A549 (cell line): ENCODE measurements around the gene NUTF2. TPM values are rescaled to one million over a fixed set of nuclear protein-coding genes. Genes with fewer than 3 reads are reported as not detected.
A peak's percentile ranks its signal among the peaks of the same experiment; 100 is the strongest.

Source experiments
- ATAC-seq, 2 experiments: fragments of 200-7000 bp in 1 of 2; fragments of >200 bp in 1 of 2; cut with Nextera tagmentation in 1 of 2; cut with Tn5 transposase in 1 of 2; 3 replicates each; pipeline versions ENCODE4 v1.8.0 to v1.9.1; 2018 to 2020; ENCODE audit warnings: mild to moderate bottlenecking in 1 of 2, moderate library complexity in 1 of 2
- CTCF ChIA-PET: fragments of 300-600 bp; sonication (Branson Sonifier 250); formaldehyde crosslinking; extraction: SDS; loops from one replicate; lab custom pipeline; 2021; ENCODE audit warnings: antibody characterized with exemption, inconsistent platforms; lab: Yijun Ruan, JAX
- POLR2A ChIA-PET: fragments of 350-600 bp; formaldehyde crosslinking; extraction: SDS; loops from one replicate; lab custom pipeline; 2021; ENCODE audit warnings: antibody characterized with exemption, inconsistent platforms; lab: Yijun Ruan, JAX
- DNase-seq, 2 experiments: peaks; one replicate each; pipeline versions ENCODE4 v3.0.0 to v3.0.0-alpha.2; 2011 to 2016; ENCODE audit warnings: low read depth in 1 of 2, low spot score in 1 of 2
- FAIRE-seq: peaks from 2 replicates; lab custom pipeline; 2011; peaks lifted over from hg19 to GRCh38; lab: Jason Lieb, UNC
- H3K27ac ChIP-seq, 2 experiments: fragments of >200 bp; sonication (Bioruptor Twin); formaldehyde crosslinking; 3 replicates each; pipeline ENCODE4 v1.5.1; 2016 to 2017
- H3K4me1 ChIP-seq: fragments of >200 bp; sonication (Bioruptor Twin); formaldehyde crosslinking; 3 replicates; pipeline ENCODE4 v1.6.1; 2016
- H3K4me2 ChIP-seq: fragments of >200 bp; sonication (Bioruptor Twin); formaldehyde crosslinking; 3 replicates; pipeline ENCODE4 v1.6.1; 2016
- H3K4me3 ChIP-seq: fragments of >200 bp; sonication (Bioruptor Twin); formaldehyde crosslinking; 3 replicates; pipeline ENCODE4 v1.5.1; 2016
- H3K9me3 ChIP-seq: fragments of >200 bp; sonication (Bioruptor Twin); formaldehyde crosslinking; 3 replicates; pipeline ENCODE4 v1.6.1; 2016
- BHLHE40 ChIP-seq: IDR thresholded peaks from 2 replicates; pipeline ENCODE4 v1.6.1; 2012; ENCODE audit warnings: low read depth, low read length, inconsistent platforms
- CBX2 ChIP-seq: fragments of 200-600 bp; sonication (generic); IDR thresholded peaks from 2 replicates; pipeline ENCODE4 v1.6.1; 2016; ENCODE audit warnings: low read depth, mild to moderate bottlenecking, borderline replicate concordance
- CHD2 ChIP-seq: fragments of 150-350 bp; IDR thresholded peaks from 2 replicates; pipeline ENCODE4 v1.6.1; 2014; ENCODE audit warnings: low read length; ENCODE audit not compliant: partially characterized antibody
- EHF ChIP-seq: fragments of 250-450 bp; sonication (Bioruptor Pico); IDR thresholded peaks from 2 replicates; pipeline ENCODE4 v1.5.0; 2020; ENCODE audit warnings: mild to moderate bottlenecking
- ESRRA ChIP-seq: fragments of 150-350 bp; IDR thresholded peaks from 2 replicates; pipeline ENCODE4 v1.6.1; 2014; ENCODE audit warnings: mild to moderate bottlenecking, low read length, borderline replicate concordance
- HEYL ChIP-seq: fragments of 250-450 bp; sonication (Bioruptor Pico); IDR thresholded peaks from 2 replicates; pipeline ENCODE4 v1.8.0; 2021; ENCODE audit warnings: mild to moderate bottlenecking, moderate library complexity
- JUN ChIP-seq, 2 experiments: fragments of >200 bp; sonication (Bioruptor Twin); formaldehyde crosslinking; IDR thresholded peaks; 2 replicates in 1 of 2; 3 replicates in 1 of 2; pipeline ENCODE4 v1.6.1; 2016 to 2017
- MAZ ChIP-seq: fragments of 150-350 bp; IDR thresholded peaks from 2 replicates; pipeline ENCODE4 v1.6.1; 2014; ENCODE audit warnings: antibody characterized with exemption, low read depth, low read length, borderline replicate concordance
- MYC ChIP-seq: IDR thresholded peaks from 2 replicates; pipeline ENCODE4 v1.6.1; 2012; ENCODE audit warnings: mild to moderate bottlenecking, inconsistent platforms, low read length, improper control_type of control experiment, borderline replicate concordance
- RCOR1 ChIP-seq: fragments of 150-350 bp; IDR thresholded peaks from 2 replicates; pipeline ENCODE4 v1.6.1; 2014; ENCODE audit warnings: antibody characterized with exemption, low read length, low read depth
- RFX5 ChIP-seq: fragments of 450-650 bp; IDR thresholded peaks from 2 replicates; pipeline ENCODE4 v1.7.1; 2014; ENCODE audit warnings: antibody characterized with exemption, mild to moderate bottlenecking, moderate library complexity
- SREBF2 ChIP-seq: fragments of 450-650 bp; IDR thresholded peaks from 2 replicates; pipeline ENCODE4 v1.6.1; 2014; ENCODE audit warnings: mild to moderate bottlenecking, moderate library complexity
- WGBS: methylation state at CpG from one replicate; pipeline ENCODE4 v1.1.6; 2017; ENCODE audit errors: missing lambda C conversion rate; 5-methylcytosine and 5-hydroxymethylcytosine counted together
- polyA plus RNA-seq, 4 experiments: library from polyadenylated mRNA; depleted of rRNA in 3 of 4; stranded (reverse); fragments of >200 nt; fragmentation: RNase III in 1 of 4; extraction: RNeasy Plus Mini Kit Qiagen cat#74134 plus additional on column Dnase treatment in 1 of 4; gene quantifications; 2 replicates in 3 of 4; 3 replicates in 1 of 4; pipeline ENCODE4 v1.2.3, GENCODE V29; 2011 to 2017
- TF ChIP-seq, protein P1 (sequence below): fragments of 200-600 bp; sonication (generic); IDR thresholded peaks from 2 replicates; pipeline ENCODE4 v1.6.1; 2016; ENCODE audit warnings: antibody characterized with exemption, mild to moderate bottlenecking, moderate library complexity
- TF ChIP-seq, protein P2 (sequence below): IDR thresholded peaks from 2 replicates; pipeline ENCODE4 v1.6.1; 2012
- TF ChIP-seq, protein P3 (sequence below): fragments of >200 bp; sonication (Bioruptor Twin); formaldehyde crosslinking; IDR thresholded peaks from 3 replicates; pipeline ENCODE4 v1.6.1; 2016
- TF ChIP-seq, protein P4 (sequence below): IDR thresholded peaks from 2 replicates; pipeline ENCODE4 v1.6.1; 2012

NUTF2 gene
- polyA plus RNA-seq, 2 of the 4 experiments (the other 2 are of a cell fraction), result 168 to 287 TPM

- ATAC-seq, result no peak
- Histone ChIP-seq H3K4me1 (peaks cover 3% of the 10 kb centered on the region; the same call in 1 of the 3 replicates), H3K4me3 (no peak overlapping the region), H3K9me3 (no peaks in the 10 kb centered on the region), H3K4me2 (no peak overlapping the region), H3K27ac (no peak overlapping the region)
- TF ChIP-seq, protein P1, sequence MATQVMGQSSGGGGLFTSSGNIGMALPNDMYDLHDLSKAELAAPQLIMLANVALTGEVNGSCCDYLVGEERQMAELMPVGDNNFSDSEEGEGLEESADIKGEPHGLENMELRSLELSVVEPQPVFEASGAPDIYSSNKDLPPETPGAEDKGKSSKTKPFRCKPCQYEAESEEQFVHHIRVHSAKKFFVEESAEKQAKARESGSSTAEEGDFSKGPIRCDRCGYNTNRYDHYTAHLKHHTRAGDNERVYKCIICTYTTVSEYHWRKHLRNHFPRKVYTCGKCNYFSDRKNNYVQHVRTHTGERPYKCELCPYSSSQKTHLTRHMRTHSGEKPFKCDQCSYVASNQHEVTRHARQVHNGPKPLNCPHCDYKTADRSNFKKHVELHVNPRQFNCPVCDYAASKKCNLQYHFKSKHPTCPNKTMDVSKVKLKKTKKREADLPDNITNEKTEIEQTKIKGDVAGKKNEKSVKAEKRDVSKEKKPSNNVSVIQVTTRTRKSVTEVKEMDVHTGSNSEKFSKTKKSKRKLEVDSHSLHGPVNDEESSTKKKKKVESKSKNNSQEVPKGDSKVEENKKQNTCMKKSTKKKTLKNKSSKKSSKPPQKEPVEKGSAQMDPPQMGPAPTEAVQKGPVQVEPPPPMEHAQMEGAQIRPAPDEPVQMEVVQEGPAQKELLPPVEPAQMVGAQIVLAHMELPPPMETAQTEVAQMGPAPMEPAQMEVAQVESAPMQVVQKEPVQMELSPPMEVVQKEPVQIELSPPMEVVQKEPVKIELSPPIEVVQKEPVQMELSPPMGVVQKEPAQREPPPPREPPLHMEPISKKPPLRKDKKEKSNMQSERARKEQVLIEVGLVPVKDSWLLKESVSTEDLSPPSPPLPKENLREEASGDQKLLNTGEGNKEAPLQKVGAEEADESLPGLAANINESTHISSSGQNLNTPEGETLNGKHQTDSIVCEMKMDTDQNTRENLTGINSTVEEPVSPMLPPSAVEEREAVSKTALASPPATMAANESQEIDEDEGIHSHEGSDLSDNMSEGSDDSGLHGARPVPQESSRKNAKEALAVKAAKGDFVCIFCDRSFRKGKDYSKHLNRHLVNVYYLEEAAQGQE, result no peak
- TF ChIP-seq JUN (IDR thresholded peaks at IDR 0.05) (no peak), MAZ (no peak), BHLHE40 (no peak), RFX5 (no peak), MYC (no peak), RCOR1 (no peak), CBX2 (no peak), CHD2 (no peak), HEYL (CRISPR knock-in tag) (no peak), SREBF2 (no peak), ESRRA (no peak), EHF (CRISPR knock-in tag) (no peak)
- TF ChIP-seq, protein P2, sequence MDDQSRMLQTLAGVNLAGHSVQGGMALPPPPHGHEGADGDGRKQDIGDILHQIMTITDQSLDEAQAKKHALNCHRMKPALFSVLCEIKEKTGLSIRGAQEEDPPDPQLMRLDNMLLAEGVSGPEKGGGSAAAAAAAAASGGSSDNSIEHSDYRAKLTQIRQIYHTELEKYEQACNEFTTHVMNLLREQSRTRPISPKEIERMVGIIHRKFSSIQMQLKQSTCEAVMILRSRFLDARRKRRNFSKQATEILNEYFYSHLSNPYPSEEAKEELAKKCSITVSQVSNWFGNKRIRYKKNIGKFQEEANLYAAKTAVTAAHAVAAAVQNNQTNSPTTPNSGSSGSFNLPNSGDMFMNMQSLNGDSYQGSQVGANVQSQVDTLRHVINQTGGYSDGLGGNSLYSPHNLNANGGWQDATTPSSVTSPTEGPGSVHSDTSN, result no peak
- TF ChIP-seq, protein P3, sequence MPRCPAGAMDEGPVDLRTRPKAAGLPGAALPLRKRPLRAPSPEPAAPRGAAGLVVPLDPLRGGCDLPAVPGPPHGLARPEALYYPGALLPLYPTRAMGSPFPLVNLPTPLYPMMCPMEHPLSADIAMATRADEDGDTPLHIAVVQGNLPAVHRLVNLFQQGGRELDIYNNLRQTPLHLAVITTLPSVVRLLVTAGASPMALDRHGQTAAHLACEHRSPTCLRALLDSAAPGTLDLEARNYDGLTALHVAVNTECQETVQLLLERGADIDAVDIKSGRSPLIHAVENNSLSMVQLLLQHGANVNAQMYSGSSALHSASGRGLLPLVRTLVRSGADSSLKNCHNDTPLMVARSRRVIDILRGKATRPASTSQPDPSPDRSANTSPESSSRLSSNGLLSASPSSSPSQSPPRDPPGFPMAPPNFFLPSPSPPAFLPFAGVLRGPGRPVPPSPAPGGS, result no peak
- TF ChIP-seq, protein P4, sequence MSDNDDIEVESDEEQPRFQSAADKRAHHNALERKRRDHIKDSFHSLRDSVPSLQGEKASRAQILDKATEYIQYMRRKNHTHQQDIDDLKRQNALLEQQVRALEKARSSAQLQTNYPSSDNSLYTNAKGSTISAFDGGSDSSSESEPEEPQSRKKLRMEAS, result no peak
- ChIA-PET CTCF (interaction anchor here (0.5 to 15.0 kb wide), 2 partner anchors 21 to 996 kb away, joined by 3 to 187 read pairs; no protein-coding TSS in a partner anchor), POLR2A (no interaction called here)
- no peak for DNase-seq
- 80% methylated on average over 2 of the region's 2 CpGs for WGBS
- FAIRE-seq, result no peak
Observed at GRCh38 chr16:67837811-67838210, 8.9 kb upstream of the NUTF2 start.

DNA sequence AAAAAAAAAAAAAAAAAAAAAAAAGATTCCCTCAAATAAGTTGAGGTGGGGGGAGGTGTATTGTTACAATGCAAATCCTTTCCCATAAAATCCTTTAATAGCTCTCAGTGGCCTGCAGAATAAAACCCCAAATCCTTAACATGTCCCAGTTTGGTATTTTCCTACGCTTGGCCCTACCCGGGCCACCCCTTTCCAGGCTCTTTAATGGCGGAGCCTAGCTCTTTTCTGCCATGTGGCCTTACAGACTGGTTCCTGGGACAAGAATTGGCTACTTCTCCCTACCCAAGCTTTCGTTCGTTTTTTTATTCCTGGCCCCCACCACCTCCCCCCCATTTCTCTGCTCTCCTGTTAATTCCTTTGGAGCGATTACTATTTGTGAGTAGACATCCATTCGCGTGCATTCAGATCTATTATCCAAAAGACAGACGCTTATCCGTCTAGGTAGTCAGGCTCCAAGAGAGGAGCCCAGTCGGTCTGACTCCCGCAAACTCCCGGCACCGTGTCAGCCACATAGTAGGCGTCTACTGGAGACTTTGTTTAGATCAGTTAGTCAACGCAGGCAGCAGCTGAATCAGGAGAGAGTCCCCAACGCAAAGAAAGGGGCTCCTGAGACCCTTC is 5.4 kb upstream of the NUTF2 start:
- ATAC-seq, result peak; percentile 11 to 22; a peak in 5 of 6 replicates
- H3K4me2 ChIP-seq, result peak overlapping the region; percentile 87
- 49% methylated on average over 17 of the region's 17 CpGs for WGBS

More for the DNA sequence above, 5.4 kb upstream of the NUTF2 start:
- no peaks in the 10 kb centered on the region for H3K9me3 ChIP-seq
- FAIRE-seq (no peak), DNase-seq (no peak)
- H3K27ac ChIP-seq, result peak overlapping the region; percentile 97 to 98
- POLR2A ChIA-PET, result no interaction called here
- CTCF ChIA-PET, result interaction anchor here (0.8 to 3.3 kb wide), 7 partner anchors 11 to 42 kb away, joined by 3 to 25 read pairs (median 3); no protein-coding TSS in a partner anchor
- TF ChIP-seq SREBF2, result no peak
- TF ChIP-seq RFX5, result 0 out of 2 replicates have a peak, but pooled peaks have one; percentile 25
- peak overlapping the region; percentile 58 for H3K4me3 ChIP-seq
- H3K4me1 ChIP-seq, result peaks cover 33% of the 10 kb centered on the region
